Natural killer cell treated with Interleukin-12 subunit alpha and Interleukin-12 subunit beta and Interleukin-15 and Interleukin-18, amount 100 ng/mL, for 72 hours (primary cell): ENCODE data around the gene SIM2. TPM values are rescaled to one million over a fixed set of nuclear protein-coding genes. Genes with fewer than 3 reads are reported as not detected.

Experiments used
- ATAC-seq, 2 donors: fragments of 150-1000 bp; cut with Tn5 transposase in 1 of 2; sonication (Bioruptor Pico), chemical (Tn5 transposase) in 1 of 2; 2 replicates each; pipeline ENCODE4 v1.10.0; 2021
- DNase-seq: peaks from one replicate; pipeline ENCODE4 v3.0.0; 2022; ENCODE audit warnings: low spot score
- H3K27ac Mint-ChIP-seq, 2 donors: 1 replicate in 1 of 2; 2 replicates in 1 of 2; pipeline ENCODE4 v1.8.0; 2022; ENCODE audit warnings: mixed read lengths in 2 of 2, mild to moderate bottlenecking in 1 of 2, moderate library complexity in 1 of 2
- H3K27me3 Mint-ChIP-seq, 2 donors: 1 replicate in 1 of 2; 2 replicates in 1 of 2; pipeline ENCODE4 v1.8.0; 2022; ENCODE audit warnings: mixed read lengths in 2 of 2
- H3K36me3 Mint-ChIP-seq: one replicate; pipeline ENCODE4 v1.8.0; 2022; ENCODE audit warnings: mixed read lengths
- H3K4me1 Mint-ChIP-seq, 2 donors: 1 replicate in 1 of 2; 2 replicates in 1 of 2; pipeline ENCODE4 v1.8.0; 2022; ENCODE audit warnings: low read depth in 2 of 2, mixed read lengths in 2 of 2, mild to moderate bottlenecking in 1 of 2
- H3K4me3 Mint-ChIP-seq: one replicate; pipeline ENCODE4 v1.8.0; 2022; ENCODE audit warnings: mixed read lengths
- H3K9me3 Mint-ChIP-seq: 2 replicates; pipeline ENCODE4 v1.8.0; 2022; ENCODE audit warnings: mixed read lengths
- total RNA-seq, 2 donors: library from RNA; stranded (reverse); gene quantifications; one replicate each; pipeline ENCODE4 v1.2.3, GENCODE V29; 2022

SIM2 gene
- total RNA-seq, 2 donors from 2014 or later: 0.47 TPM; not detected in 1

DNA sequence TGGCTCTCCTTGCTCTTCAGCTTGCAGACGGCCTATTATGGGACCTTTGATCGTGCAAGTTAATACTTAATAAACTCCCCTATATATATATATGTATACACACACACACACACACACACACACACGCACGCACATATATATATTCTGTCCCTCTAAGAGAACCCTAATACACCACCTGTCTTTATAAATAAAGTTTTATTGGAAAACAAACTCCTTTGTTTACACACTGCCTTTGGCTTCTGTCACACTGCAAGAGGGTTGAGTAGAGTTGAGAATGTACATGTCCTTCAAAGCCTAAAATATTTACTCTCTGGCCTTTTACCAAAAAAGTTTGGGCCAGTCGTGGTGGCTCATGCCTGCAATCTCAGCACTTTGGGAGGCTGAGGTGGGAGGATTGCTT is 26.2 kb upstream of the SIM2 start:
- H3K4me3 Mint-ChIP-seq: no peak overlapping the region
- H3K27ac Mint-ChIP-seq: no peak overlapping the region

DNA sequence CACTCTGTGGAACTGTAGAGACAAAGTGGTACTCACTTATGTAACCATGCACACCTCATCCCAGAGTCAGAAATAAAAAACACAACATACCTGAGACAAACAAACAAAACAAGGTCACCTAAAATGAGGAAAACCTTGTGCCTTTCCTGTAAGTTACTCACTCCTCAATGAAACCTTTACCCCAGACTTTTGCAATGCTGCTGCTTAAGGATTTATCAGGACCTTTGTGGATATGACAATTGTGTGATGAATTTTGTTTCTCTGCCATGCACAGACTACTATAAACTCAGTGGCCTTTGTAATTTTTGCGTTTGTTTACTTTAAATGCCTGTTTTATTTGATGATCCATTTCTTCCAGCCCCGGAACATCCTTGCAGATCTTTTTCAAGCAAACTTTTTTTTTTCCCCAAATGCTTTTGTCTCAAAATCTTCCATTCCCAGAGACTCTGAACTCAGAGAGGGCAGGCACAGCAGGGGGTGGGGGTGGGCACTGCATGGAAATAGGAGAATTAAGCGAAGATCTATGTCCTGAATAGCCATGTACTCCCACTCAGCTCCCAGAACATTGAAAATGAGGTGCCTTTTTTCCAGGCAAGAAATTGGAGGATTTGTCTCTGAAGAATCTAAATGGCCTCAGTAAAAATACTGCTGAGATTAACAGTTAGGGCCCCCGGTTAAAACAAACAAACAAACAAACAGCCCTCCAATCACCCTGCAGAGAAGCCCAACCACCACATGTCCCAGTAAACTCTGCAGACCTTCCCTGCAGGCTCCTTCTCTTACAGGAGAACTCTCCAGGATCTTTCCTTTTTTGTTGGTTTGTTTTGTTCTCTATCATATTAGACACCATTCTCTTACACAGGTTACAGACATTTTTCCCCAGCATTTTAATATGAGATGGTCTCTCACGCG is 22.6 kb upstream of the SIM2 start:
- Mint-ChIP-seq H3K4me3 (no peak overlapping the region), H3K4me1 (no peaks in the 10 kb centered on the region), H3K27ac (no peak overlapping the region), H3K9me3 (peaks cover 2% of the 10 kb centered on the region), H3K27me3 (peaks cover 42 to 62% of the 10 kb centered on the region in 2 donors), H3K36me3 (peaks cover 13% of the 10 kb centered on the region)
- ATAC-seq (no peak), DNase-seq (no peak)

More for the DNA sequence above, 26.2 kb upstream of the SIM2 start:
- H3K27me3 Mint-ChIP-seq: peaks cover 33 to 47% of the 10 kb centered on the region in 2 donors
- no peak for ATAC-seq
- H3K9me3 Mint-ChIP-seq: no peaks in the 10 kb centered on the region
- no peaks in the 10 kb centered on the region for H3K4me1 Mint-ChIP-seq
- no peak for DNase-seq
- no peaks in the 10 kb centered on the region for H3K36me3 Mint-ChIP-seq

DNA sequence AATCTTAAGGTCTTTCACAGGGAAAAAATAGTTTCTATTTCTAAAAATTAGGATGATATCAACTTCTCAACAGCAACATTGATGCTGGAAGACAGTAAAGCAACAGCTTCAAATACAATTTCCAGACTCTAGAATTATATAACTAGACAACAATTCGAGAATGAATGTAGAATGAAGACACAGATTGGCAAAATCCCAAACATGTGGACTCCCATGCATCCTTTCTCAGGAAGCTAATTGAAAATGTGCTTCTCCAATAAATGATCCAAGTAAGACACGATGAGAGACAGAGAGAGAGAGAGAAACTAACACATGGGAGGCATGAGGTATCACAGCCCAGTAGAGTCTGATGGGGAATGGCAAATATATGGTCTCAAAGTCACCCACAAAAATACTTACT is 21.5 kb upstream of the SIM2 start:
- DNase-seq (no peak), ATAC-seq (no peak)
- Mint-ChIP-seq H3K27me3 (peaks cover 44 to 68% of the 10 kb centered on the region in 2 donors), H3K36me3 (peaks cover 21% of the 10 kb centered on the region), H3K27ac (no peak overlapping the region), H3K9me3 (peaks cover 2% of the 10 kb centered on the region), H3K4me3 (no peak overlapping the region), H3K4me1 (no peaks in the 10 kb centered on the region)

DNA sequence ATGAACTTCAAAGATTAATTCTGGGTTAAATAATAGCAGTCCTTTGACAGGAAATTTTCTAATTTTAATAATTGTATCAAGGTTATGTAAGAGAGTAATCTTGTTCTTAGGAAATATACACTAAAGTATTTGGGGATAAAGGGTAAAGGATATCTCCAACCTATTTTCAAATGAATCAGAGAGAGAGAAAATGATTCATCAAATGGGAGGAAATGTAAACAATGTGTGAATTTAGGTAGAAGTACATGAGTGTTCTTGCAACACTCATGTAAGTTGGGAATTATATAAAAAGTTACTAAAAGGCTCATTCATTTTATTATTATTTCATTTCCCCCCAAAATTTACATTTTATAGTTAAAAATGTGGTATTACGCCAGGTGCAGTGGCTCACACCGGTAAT is 20.4 kb upstream of the SIM2 start:
- DNase-seq: no peak
- Mint-ChIP-seq H3K36me3 (peaks cover 21% of the 10 kb centered on the region), H3K4me3 (no peak overlapping the region), H3K27me3 (peaks cover 49 to 69% of the 10 kb centered on the region in 2 donors), H3K27ac (no peak overlapping the region), H3K4me1 (no peaks in the 10 kb centered on the region), H3K9me3 (peaks cover 2% of the 10 kb centered on the region)
- ATAC-seq: no peak

DNA sequence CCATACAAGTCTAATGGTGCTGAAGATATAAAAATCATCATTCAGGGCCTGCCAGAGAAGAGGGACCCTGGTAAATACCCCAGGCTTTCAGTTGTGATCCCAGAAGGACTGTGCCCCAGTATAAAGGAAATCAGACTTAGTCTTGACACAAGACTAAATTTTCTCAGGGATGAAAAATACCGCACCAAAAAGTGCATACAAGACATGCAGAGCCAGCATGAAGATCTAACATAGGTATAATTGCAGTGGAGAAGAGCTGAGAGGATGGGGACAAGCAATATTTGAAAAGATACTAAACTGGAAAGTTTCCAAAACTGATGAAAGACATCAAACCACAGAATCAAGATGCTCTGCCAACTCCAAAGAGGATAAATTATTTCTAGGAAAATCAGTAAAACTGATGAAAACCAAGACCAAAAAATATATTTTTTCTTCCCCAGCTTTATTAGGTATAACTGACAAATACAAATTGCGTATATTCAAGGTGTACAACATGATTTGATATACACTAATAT is 17.7 kb upstream of the SIM2 start:
- H3K27me3 Mint-ChIP-seq: peaks cover 53 to 82% of the 10 kb centered on the region in 2 donors
- H3K27ac Mint-ChIP-seq: no peak overlapping the region
- H3K4me3 Mint-ChIP-seq: no peak overlapping the region
- ATAC-seq (no peak), DNase-seq (no peak)
- peaks cover 2% of the 10 kb centered on the region for H3K9me3 Mint-ChIP-seq
- peaks cover 21% of the 10 kb centered on the region for H3K36me3 Mint-ChIP-seq
- no peaks in the 10 kb centered on the region for H3K4me1 Mint-ChIP-seq

DNA sequence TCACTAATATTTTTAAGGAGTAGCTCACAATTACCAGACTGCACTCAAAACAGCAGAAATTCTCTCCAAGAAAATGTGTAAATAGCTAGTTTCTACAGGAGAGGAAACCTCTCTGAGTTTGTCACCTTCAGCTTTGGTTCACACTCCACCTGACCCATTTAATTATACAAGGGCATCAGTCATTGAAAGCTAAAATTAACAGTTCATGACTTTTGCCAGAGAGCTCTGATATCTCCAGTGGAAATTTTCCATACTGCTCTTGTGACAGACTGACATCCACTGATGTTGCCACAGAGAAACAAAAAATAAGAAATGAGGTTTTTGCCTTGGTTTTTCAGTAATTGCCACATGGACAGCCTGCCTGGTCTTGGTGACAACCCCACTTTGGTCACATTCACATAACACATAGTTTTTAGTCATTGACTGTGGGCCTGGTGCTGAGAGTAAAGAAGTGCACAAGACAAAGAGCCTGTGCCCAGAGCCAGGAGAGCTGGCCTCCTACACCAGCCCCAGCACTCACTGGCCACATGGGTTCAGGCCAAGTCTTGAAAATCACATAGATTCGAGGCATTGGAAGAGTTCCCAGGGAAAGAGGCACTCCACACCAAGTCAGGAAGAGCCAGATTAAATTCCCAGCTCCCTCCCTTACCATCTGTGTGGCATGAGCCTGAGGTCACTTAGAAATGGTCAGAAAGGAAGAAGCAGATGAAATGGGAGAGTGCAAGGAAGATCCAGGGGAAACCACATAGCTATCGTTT is 13.8 kb upstream of the SIM2 start:
- no peak for ATAC-seq
- Mint-ChIP-seq H3K4me1 (no peaks in the 10 kb centered on the region), H3K36me3 (peaks cover 18% of the 10 kb centered on the region), H3K27me3 (peaks cover 49 to 74% of the 10 kb centered on the region in 2 donors), H3K9me3 (peaks cover 2% of the 10 kb centered on the region), H3K27ac (no peak overlapping the region), H3K4me3 (no peak overlapping the region)
- DNase-seq: no peak

DNA sequence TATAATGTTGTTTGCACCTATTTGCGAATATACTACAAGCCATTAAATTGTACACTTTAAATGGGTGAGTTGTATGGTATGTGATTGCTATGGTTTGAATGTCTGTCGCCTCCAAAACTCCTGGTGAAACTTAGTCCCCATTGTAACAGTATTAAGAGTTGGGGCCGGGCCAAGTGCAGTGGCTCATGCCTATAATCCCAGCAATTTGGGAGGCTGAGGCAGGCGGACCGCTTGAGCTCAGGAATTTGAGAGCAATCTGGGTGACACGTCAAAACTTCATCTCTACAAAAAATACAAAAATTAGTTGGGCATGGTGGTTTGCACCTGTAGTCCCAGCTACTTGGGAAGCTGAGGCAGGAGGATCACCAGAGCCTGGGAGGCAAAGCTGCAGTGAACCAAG is 12.0 kb upstream of the SIM2 start:
- H3K4me1 Mint-ChIP-seq: no peaks in the 10 kb centered on the region
- ATAC-seq (no peak), DNase-seq (no peak)
- H3K36me3 Mint-ChIP-seq: peaks cover under 1% of the 10 kb centered on the region
- H3K27ac Mint-ChIP-seq: no peak overlapping the region
- peaks cover 50 to 75% of the 10 kb centered on the region in 2 donors for H3K27me3 Mint-ChIP-seq
- H3K4me3 Mint-ChIP-seq: no peak overlapping the region
- H3K9me3 Mint-ChIP-seq: no peaks in the 10 kb centered on the region

DNA sequence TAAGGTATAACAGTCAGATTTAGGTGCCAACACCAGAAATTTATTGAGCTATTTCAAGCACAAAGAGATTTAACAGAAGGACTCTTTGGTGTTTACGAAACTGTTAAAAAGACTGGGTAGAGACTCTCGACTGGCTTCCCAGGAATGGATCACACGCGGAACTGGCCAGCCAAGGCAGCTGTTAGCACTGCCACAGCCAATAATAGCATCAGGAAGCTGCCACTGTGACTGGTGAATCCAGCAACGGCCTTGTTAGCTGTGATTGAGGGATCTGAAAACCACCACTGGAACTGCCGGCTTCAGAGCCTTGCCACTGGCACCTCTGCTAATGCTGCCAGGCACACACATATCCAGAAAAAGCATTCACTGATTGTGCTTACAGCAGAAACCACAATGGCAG is 10.6 kb upstream of the SIM2 start:
- Mint-ChIP-seq H3K27me3 (peaks cover 45 to 72% of the 10 kb centered on the region in 2 donors), H3K9me3 (no peaks in the 10 kb centered on the region), H3K4me3 (no peak overlapping the region), H3K27ac (no peak overlapping the region), H3K36me3 (no peaks in the 10 kb centered on the region), H3K4me1 (no peaks in the 10 kb centered on the region)
- no peak for DNase-seq
- ATAC-seq: no peak

DNA sequence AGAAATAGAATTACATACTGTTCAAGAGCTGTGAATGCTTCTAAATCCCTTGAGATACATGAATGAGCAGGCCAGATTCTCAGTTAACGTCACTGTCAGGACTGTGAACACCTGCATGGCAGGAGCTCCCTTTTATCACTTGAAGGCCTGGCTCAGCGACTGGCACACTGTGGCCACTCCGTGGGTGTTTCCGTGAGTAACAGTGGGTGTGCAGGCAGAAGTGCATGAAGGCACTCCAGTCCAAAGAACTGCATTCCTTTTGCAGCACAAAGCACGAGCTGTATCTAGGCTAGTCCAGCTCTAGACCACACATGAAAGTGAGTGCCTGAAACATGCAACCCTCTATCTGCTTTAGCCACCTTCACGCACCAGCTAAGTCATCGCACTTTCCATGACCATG is 9.6 kb upstream of the SIM2 start:
- H3K4me1 Mint-ChIP-seq: peaks cover 0 to 5% of the 10 kb centered on the region in 2 donors
- ATAC-seq (no peak), DNase-seq (no peak)
- H3K9me3 Mint-ChIP-seq: no peaks in the 10 kb centered on the region
- no peak overlapping the region for H3K27ac Mint-ChIP-seq
- no peaks in the 10 kb centered on the region for H3K36me3 Mint-ChIP-seq
- peaks cover 48 to 74% of the 10 kb centered on the region in 2 donors for H3K27me3 Mint-ChIP-seq
- no peak overlapping the region for H3K4me3 Mint-ChIP-seq

DNA sequence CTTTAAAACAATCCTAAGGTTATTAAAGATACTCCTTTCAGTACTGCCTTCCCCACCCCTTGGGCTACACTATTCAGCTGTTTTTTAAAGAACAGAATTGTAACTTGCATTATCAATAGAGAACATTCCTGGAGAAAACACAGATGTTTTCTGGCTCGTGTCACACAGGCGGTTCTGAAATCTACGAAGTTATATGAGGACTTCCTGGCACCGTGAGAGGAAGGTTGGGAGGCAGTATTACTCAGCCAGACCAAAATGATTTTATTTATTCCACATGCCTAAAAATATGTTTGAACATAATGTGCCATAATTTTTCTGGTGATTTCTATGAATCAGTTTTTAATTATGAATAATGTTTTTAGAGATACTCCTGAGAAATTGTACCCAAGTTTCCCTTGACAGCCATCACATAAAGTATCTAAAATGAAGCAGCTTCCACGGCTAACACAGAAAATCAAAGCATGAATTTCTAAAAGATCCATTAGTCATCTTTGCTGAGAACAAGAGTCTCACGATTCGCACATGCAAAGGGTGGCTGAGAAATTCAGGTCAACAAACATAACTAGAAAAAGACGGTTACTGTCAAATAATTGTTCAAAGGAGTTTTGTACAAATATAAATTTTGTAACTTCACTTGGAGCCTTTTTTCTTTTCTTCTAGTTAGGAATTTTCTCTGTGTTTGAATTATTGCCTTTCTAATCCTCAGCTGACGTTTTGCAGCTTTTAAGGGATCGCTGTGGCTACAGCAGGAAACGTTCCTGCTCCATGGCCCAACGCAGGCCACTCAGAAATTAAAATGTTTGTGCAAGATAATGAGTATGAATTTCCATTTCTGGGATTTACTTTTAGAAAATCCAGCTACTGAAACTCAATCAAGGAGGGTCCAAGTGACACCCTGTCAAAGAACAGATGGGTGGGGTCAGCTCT is 8.0 kb upstream of the SIM2 start:
- H3K4me1 Mint-ChIP-seq: peaks cover 0 to 5% of the 10 kb centered on the region in 2 donors
- DNase-seq (no peak), ATAC-seq (no peak)
- no peaks in the 10 kb centered on the region for H3K9me3 Mint-ChIP-seq
- H3K27me3 Mint-ChIP-seq: peaks cover 52 to 74% of the 10 kb centered on the region in 2 donors
- H3K4me3 Mint-ChIP-seq: no peak overlapping the region
- H3K27ac Mint-ChIP-seq: no peak overlapping the region
- no peaks in the 10 kb centered on the region for H3K36me3 Mint-ChIP-seq

DNA sequence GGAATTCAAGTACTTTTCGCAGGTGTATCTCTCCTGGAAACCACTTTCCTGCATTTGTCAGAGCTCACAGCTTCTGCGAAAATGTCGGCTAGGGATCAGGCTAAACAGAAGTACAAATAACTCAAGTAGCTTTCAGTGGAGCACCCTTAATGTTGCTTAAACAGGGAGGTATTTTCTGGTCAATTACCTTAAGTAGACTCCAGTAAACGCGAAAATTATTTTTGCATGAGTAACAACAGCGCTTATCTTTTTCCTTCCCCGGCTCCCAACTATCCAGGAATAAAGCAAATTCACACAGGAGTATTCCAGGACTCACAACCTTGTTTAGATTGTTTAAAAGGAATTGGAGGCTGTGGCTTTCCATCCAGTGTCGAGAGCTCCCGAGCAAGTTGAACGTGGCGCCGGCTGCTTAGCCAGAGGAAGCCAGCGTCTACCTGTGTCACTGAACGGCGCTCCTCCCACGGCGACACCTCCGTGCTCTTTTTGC is 7.3 kb upstream of the SIM2 start:
- Mint-ChIP-seq H3K36me3 (no peaks in the 10 kb centered on the region), H3K4me1 (peaks cover 0 to 5% of the 10 kb centered on the region in 2 donors), H3K27me3 (peaks cover 57 to 81% of the 10 kb centered on the region in 2 donors), H3K27ac (no peak overlapping the region), H3K9me3 (no peaks in the 10 kb centered on the region), H3K4me3 (no peak overlapping the region)
- DNase-seq (no peak), ATAC-seq (no peak)

DNA sequence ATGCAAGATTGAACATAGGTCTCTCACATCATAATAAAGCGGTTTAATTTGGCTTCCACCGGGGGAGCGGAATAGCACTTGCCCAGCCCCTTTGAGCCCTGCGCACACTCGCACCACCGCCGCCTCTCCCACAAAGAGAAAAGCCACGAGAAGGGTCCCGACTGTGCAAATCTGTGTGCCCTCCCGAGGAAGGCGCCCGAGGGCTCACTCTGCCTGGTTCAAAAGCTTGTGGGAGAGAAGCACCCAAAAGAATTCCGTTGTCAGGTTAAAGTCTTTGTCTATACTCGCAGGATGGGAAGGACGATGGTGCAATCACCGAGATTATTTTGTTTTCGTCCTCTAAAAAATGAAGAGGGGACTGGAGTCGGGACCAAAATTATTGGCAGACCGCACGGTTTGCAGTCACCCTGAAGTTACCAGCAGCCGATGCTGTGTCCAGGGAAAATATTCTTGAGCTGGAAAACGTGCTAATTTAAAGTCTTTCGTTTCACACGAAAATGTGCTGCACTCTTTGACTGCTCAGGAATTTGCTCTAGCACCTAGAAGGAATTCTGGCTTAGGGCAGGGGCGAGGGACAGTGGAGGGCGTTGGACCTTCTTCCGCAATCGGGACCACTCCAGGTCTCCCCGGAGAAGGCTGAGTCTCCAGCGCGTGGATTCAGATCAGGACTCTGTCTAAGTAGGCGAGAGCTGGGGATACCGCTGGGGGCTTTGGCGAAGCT is 6.6 kb upstream of the SIM2 start:
- H3K4me3 Mint-ChIP-seq: no peak overlapping the region
- peaks cover 0 to 5% of the 10 kb centered on the region in 2 donors for H3K4me1 Mint-ChIP-seq
- peaks cover 61 to 84% of the 10 kb centered on the region in 2 donors for H3K27me3 Mint-ChIP-seq
- H3K36me3 Mint-ChIP-seq: no peaks in the 10 kb centered on the region
- DNase-seq: no peak
- no peak overlapping the region for H3K27ac Mint-ChIP-seq
- no peaks in the 10 kb centered on the region for H3K9me3 Mint-ChIP-seq
- ATAC-seq: no peak
